Activated naive CD8-positive, alpha-beta T cell (primary cell): ENCODE data around the gene ELK1.
"Not testable (repeated sequence)": the region's sequence is repeated elsewhere in the genome, so short reads cannot be mapped to it uniquely, and the experiment has no call there.

Experiments used
- H3K27ac Mint-ChIP-seq: one replicate; pipeline ENCODE4 v1.8.0; 2021; ENCODE audit warnings: mixed read lengths
- H3K27me3 Mint-ChIP-seq: one replicate; pipeline ENCODE4 v1.8.0; 2021; ENCODE audit warnings: mixed read lengths
- H3K36me3 Mint-ChIP-seq: one replicate; pipeline ENCODE4 v1.8.0; 2021; ENCODE audit warnings: mixed read lengths
- H3K4me1 Mint-ChIP-seq: one replicate; pipeline ENCODE4 v1.8.0; 2021; ENCODE audit warnings: low read depth, mixed read lengths
- H3K4me3 Mint-ChIP-seq: one replicate; pipeline ENCODE4 v1.8.0; 2021; ENCODE audit warnings: mild to moderate bottlenecking, mixed read lengths
- H3K9me3 Mint-ChIP-seq: one replicate; pipeline ENCODE4 v1.8.0; 2021; ENCODE audit warnings: low read depth, mixed read lengths

ELK1 gene, protein sequence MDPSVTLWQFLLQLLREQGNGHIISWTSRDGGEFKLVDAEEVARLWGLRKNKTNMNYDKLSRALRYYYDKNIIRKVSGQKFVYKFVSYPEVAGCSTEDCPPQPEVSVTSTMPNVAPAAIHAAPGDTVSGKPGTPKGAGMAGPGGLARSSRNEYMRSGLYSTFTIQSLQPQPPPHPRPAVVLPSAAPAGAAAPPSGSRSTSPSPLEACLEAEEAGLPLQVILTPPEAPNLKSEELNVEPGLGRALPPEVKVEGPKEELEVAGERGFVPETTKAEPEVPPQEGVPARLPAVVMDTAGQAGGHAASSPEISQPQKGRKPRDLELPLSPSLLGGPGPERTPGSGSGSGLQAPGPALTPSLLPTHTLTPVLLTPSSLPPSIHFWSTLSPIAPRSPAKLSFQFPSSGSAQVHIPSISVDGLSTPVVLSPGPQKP

GRCh38 chrX:47650164-47651042, at the start of gene ELK1:
ELK1 (minus strand) TSS chrX:47650563; CDS start chrX:47641441, 9,122 bp downstream.
- no peaks in the 10 kb centered on the region for H3K27me3 Mint-ChIP-seq
- H3K4me1 Mint-ChIP-seq, result peaks cover 45% of the 10 kb centered on the region
- H3K9me3 Mint-ChIP-seq, result no peaks in the 10 kb centered on the region
- H3K27ac Mint-ChIP-seq, result peak within 1 kb of the TSS; percentile 93
- peak within 1 kb of the TSS; percentile 89 for H3K4me3 Mint-ChIP-seq
- H3K36me3 Mint-ChIP-seq, result peaks cover 3% of the 10 kb centered on the region

DNA sequence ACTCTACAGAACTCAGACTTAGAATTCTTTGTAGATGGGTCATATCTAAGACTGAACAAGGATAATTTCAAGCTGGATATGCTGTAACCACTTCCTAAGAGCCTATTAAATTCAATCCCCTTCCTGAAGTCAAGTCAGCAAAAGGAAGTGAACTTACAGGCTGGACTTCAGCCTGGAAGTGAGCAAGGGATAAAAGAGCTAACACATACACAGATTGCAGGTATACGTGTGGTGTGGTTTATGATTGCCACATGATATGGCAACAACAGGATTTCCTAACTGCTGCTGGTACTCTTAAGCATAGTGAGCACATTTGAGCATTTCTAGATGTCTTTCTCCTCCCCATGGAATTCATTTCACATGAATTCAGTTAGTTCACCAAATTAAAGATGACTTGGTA, 46.8 kb upstream of the ELK1 start:
- no peaks in the 10 kb centered on the region for H3K36me3 Mint-ChIP-seq
- no peak overlapping the region for H3K27ac Mint-ChIP-seq
- peaks cover 2% of the 10 kb centered on the region for H3K27me3 Mint-ChIP-seq
- H3K4me1 Mint-ChIP-seq, result no peaks in the 10 kb centered on the region
- no peaks in the 10 kb centered on the region for H3K9me3 Mint-ChIP-seq
- no peak overlapping the region for H3K4me3 Mint-ChIP-seq

DNA sequence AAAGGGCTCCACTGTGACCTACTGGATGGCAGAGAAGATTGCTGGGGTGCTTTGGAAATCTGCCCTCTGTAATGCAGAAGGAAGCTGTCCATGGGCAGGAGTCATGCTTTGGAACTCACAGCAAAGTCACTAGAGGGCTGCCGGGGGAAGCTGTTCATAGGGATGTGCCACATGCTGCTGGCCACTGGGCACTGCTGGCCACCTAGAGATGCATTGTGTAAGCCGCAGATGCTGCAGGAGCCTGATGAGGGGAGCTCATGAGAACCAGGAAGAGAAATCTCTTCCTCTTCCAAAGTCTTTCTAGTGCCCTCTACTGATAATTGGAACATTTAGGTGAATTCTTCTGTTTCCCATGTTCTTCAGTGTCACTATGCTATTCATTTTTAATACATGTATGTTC, 39.8 kb upstream of the ELK1 start:
- no peak overlapping the region for H3K27ac Mint-ChIP-seq
- no peaks in the 10 kb centered on the region for H3K4me1 Mint-ChIP-seq
- no peaks in the 10 kb centered on the region for H3K36me3 Mint-ChIP-seq
- no peaks in the 10 kb centered on the region for H3K9me3 Mint-ChIP-seq
- no peak overlapping the region for H3K4me3 Mint-ChIP-seq
- H3K27me3 Mint-ChIP-seq, result no peaks in the 10 kb centered on the region

GRCh38 chrX:47687263-47687662, 36.9 kb upstream of the ELK1 start:
- Mint-ChIP-seq H3K9me3 (no peaks in the 10 kb centered on the region), H3K27me3 (no peaks in the 10 kb centered on the region), H3K27ac (no peak overlapping the region)

DNA sequence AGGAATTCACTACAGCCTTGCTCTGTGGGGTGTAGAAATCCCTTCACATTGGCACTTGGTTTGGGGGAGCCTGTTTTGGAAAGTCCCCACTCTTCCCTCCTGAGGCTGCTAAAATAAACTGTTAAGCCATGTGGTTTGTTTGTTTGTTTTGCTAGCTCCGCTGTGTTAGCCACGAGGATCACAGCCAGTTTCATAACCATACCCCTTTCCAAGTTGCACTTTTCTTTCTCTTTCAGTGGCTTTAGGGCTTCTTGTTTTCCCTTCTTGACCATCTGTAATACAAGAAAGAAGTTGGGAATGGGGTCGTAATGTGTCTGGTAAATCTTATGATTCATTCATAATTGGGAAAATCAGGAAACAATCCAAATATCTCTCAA, 33.5 kb upstream of the ELK1 start:
- Mint-ChIP-seq H3K27ac (no peak overlapping the region), H3K4me3 (no peak overlapping the region), H3K4me1 (no peaks in the 10 kb centered on the region), H3K36me3 (no peaks in the 10 kb centered on the region), H3K9me3 (no peaks in the 10 kb centered on the region), H3K27me3 (no peaks in the 10 kb centered on the region)

More at GRCh38 chrX:47687263-47687662, 36.9 kb upstream of the ELK1 start:
- Mint-ChIP-seq H3K36me3 (no peaks in the 10 kb centered on the region), H3K4me1 (no peaks in the 10 kb centered on the region), H3K4me3 (no peak overlapping the region)

DNA sequence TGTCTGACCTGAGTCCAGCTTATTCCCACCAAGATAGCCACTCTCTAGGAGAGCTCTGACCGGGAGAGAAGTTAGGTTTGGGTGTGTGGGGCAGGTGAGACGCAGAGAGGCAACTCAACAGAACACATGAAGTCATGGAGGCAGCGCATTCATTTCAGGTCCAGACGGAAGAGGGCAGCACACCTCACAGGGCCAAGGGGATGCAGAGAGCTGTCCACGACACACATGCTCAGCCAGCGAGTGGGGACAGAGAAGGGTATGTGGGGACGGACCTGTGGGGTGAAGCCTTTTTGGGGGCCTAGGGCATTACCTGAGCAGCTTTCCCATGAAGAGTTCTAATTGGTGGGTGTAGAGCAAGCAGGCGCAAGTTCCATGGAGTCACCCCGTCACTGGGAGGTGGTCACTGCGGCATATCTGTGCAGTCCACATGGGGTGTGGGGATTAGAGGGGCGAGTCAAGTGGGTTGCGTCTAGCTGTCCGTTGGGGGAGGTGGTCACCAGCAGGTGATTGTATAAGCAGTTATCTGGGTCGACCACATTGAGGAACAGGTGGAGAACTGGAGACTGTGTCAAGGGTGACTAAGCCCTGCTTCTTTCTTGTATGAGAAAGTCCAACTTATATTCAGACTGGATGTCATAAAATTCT, 32.9 kb upstream of the ELK1 start:
- Mint-ChIP-seq H3K9me3 (no peaks in the 10 kb centered on the region), H3K27ac (no peak overlapping the region), H3K4me3 (no peak overlapping the region), H3K27me3 (no peaks in the 10 kb centered on the region), H3K4me1 (no peaks in the 10 kb centered on the region), H3K36me3 (no peaks in the 10 kb centered on the region)

- H3K4me1 Mint-ChIP-seq, H3K27me3 Mint-ChIP-seq, H3K36me3 Mint-ChIP-seq, H3K27ac Mint-ChIP-seq, H3K4me3 Mint-ChIP-seq, H3K9me3 Mint-ChIP-seq: not testable (repeated sequence)
Measured at GRCh38 chrX:47675959-47676859, 25.8 kb upstream of the ELK1 start.

DNA sequence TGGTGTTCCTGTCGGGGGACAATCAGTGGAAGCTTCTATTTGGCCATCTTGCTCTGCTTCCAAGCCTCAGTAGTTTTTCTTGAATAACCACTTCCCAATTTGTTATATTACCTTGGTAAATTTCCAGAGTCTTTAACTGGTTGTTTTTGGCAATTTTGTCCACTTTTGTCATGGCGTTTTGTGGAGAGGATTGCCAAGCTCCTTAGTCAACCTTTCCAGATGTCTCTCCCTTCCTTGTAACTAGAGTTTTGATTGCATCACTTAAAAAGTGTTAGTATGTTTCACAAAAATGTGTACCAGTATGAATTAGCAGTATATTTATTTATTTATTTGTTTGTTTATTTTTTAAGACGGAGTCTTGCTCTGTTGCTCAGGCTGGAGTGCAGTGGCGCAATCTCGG, 24.4 kb upstream of the ELK1 start:
- Mint-ChIP-seq H3K36me3 (no peaks in the 10 kb centered on the region), H3K4me1 (no peaks in the 10 kb centered on the region), H3K27me3 (no peaks in the 10 kb centered on the region), H3K27ac (no peak overlapping the region), H3K9me3 (no peaks in the 10 kb centered on the region), H3K4me3 (no peak overlapping the region)

DNA sequence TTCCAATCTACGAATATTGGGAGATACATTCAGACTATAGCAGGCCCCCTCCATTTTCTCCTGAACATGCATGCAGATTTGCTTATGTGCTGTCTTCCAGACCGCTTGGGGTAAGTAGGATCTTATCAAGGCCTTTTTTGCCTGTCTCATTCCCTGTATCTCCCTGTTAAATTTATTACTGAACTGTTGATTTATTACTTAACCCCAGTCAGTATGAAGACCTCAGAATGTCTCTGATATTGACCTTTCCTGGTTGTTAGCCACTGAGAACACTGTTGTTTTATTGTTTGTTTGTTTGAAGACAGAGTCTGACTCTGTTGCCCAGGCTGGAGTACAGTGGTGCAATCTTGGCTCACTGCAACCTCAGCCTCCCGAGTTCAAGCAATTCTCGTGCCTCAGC, 15.4 kb upstream of the ELK1 start:
- not testable (repeated sequence) for H3K4me3 Mint-ChIP-seq, H3K27ac Mint-ChIP-seq, H3K9me3 Mint-ChIP-seq, H3K27me3 Mint-ChIP-seq, H3K36me3 Mint-ChIP-seq
- H3K4me1 Mint-ChIP-seq, result peaks cover 11% of the 10 kb centered on the region

GRCh38 chrX:47664737-47665136, 14.4 kb upstream of the ELK1 start:
- Mint-ChIP-seq H3K4me3 (no peak overlapping the region), H3K9me3 (no peaks in the 10 kb centered on the region), H3K27ac (peak overlapping the region; percentile 66), H3K4me1 (peaks cover 13% of the 10 kb centered on the region), H3K27me3 (no peaks in the 10 kb centered on the region), H3K36me3 (no peaks in the 10 kb centered on the region)

DNA sequence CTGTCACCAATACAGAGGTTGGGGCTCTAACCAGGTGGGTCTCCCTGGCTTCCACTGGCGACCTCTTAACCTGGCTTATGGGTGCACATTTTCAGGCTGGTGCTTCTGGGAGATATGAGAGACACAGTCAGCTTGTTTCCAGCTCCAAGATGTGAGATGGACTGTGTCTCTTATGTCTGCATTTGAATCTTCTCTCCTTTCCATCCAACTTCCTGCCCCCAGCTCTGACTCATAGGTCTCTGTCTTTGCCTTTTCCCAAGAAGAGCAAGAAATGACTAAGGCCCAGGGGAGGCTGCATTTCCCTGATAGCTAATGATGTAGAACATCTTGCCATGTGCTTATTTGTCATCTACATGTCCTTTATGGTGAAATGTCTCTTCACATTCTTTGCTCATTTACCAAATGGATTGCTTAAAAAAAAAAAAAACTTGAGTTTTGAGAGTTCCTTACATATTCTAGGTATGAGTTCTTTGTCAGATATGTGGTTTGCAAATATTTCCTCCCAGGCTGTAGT, 11.8 kb upstream of the ELK1 start:
- Mint-ChIP-seq H3K27ac (peak overlapping the region; percentile 97), H3K36me3 (no peaks in the 10 kb centered on the region), H3K4me1 (peaks cover 25% of the 10 kb centered on the region), H3K27me3 (no peaks in the 10 kb centered on the region), H3K9me3 (no peaks in the 10 kb centered on the region), H3K4me3 (peak overlapping the region; percentile 52)

DNA sequence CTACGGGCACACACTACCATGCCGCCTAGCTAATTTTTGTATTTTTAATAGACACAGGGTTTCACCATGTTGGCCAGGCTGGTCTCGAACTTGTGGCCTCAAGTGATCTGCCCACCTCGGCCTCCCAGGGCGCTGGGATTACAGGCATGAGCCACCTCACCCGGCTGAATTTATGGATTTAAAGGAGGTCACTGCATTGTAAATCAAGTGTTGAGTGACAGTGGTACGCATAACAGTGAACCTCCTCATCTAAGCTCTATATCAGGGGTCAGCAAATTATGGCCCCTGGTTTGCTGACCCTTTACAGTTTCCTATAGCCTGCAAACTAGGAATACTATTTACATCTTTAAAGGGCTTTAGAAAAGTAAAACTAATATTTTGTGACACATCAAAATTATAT, 11.2 kb upstream of the ELK1 start:
- Mint-ChIP-seq H3K9me3 (no peaks in the 10 kb centered on the region), H3K4me3 (no peak overlapping the region), H3K27me3 (no peaks in the 10 kb centered on the region), H3K36me3 (no peaks in the 10 kb centered on the region), H3K27ac (no peak overlapping the region), H3K4me1 (peaks cover 30% of the 10 kb centered on the region)

- Mint-ChIP-seq H3K4me3 (peak overlapping the region; percentile 90), H3K27ac (peak overlapping the region; percentile 96), H3K4me1 (peaks cover 37% of the 10 kb centered on the region), H3K27me3 (no peaks in the 10 kb centered on the region), H3K36me3 (peaks cover 2% of the 10 kb centered on the region), H3K9me3 (no peaks in the 10 kb centered on the region)
Measured at GRCh38 chrX:47659421-47659726, 9.0 kb upstream of the ELK1 start.

DNA sequence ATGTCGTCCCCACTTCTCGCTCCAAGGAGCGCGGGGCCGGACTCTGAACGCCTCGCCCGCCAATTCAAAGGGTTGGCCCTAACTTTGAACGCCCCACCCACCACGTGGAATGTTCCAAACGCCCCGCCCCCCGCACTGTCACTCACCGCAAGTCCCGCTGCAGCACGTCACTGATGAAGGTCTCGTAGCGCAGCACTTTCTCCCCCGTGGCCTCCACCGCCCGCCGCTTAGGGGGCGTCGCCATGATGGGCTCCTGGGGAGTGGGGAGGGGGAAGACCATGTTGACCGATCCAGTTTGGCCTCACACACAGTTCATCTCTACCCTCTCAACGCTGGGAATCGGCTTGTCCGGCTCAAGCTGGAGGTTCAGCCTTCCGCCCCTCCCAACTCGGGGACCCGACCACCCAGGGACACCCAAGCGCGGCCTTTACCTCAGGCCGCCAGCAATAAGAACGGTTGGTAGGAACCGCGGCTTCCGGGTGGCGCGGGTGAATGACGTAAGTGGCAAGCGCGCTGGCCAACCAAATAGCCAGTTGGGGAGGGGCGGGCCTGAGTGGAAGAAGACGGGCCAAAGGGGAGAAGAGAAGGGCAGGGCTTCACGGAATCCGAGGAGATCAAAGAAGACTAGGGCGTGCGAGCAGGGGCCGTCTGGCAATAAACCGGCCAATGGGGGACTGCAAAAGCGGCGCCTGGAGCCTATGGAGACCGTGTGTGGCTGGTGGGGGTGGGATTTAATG, 8.5 kb upstream of the ELK1 start, which contains the start of gene UXT:
TSS of gene UXT (minus strand) at position 497 of the 737 bp plus-strand sequence. CDS start at position 244, 253 bp downstream.
- no peaks in the 10 kb centered on the region for H3K27me3 Mint-ChIP-seq
- peak within 1 kb of the TSS; percentile 90 for H3K4me3 Mint-ChIP-seq
- peak within 1 kb of the TSS; percentile 96 for H3K27ac Mint-ChIP-seq
- peaks cover 2% of the 10 kb centered on the region for H3K36me3 Mint-ChIP-seq
- H3K9me3 Mint-ChIP-seq, result no peaks in the 10 kb centered on the region
- peaks cover 37% of the 10 kb centered on the region for H3K4me1 Mint-ChIP-seq
